K562 (cell line): Measurements from ENCODE around the gene DNAJB11. TPM values are rescaled to one million over a fixed set of nuclear protein-coding genes. Genes with fewer than 3 reads are reported as not detected.

Experiments used
- ATF3 ChIP-seq, 2 experiments: fragments of 450-650 bp in 1 of 2; sonication (generic) in 1 of 2; formaldehyde crosslinking in 1 of 2; IDR thresholded peaks in 1 of 2; conservative IDR thresholded peaks in 1 of 2; 2 replicates each; pipeline versions ENCODE4 v1.6.1 to v1.8.1; 2016 to 2023; ENCODE audit warnings: mild to moderate bottlenecking in 2 of 2, moderate library complexity in 2 of 2, inconsistent platforms in 1 of 2, missing genetic modification reagents in 1 of 2
- C11orf30 ChIP-seq: fragments of 450-650 bp; IDR thresholded peaks from 2 replicates; pipeline ENCODE4 v1.6.1; 2016; ENCODE audit warnings: low read depth, mild to moderate bottlenecking
- CTBP1 ChIP-seq: fragments of 450-650 bp; IDR thresholded peaks from 2 replicates; pipeline ENCODE4 v1.6.1; 2016; ENCODE audit warnings: borderline replicate concordance
- FOSL1 ChIP-seq: fragments of 200-800 bp; sonication (Bioruptor generic); conservative IDR thresholded peaks from 2 replicates; pipeline ENCODE4 v1.6.1; 2016; ENCODE audit warnings: missing genetic modification characterization, missing compliant biosample characterization
- FOXA3 ChIP-seq, 2 experiments: fragments of 450-650 bp in 1 of 2; sonication (generic) in 1 of 2; formaldehyde crosslinking; IDR thresholded peaks in 1 of 2; conservative IDR thresholded peaks in 1 of 2; 2 replicates each; pipeline versions ENCODE4 v1.4.0 to v1.8.0; 2020 to 2022; ENCODE audit warnings: mild to moderate bottlenecking in 2 of 2, missing genetic modification reagents in 1 of 2
- FOXK2 ChIP-seq, 2 experiments: fragments of 450-650 bp; IDR thresholded peaks in 1 of 2; conservative IDR thresholded peaks in 1 of 2; 2 replicates each; pipeline ENCODE4 v1.6.1; 2016; ENCODE audit warnings: low read depth in 2 of 2, mild to moderate bottlenecking in 1 of 2
- LEF1 ChIP-seq: fragments of 450-650 bp; IDR thresholded peaks from 2 replicates; pipeline ENCODE4 v1.6.1; 2016; ENCODE audit warnings: mild to moderate bottlenecking
- MAZ ChIP-seq, 2 experiments: fragments of 450-650 bp in 1 of 2; sonication (generic) in 1 of 2; formaldehyde crosslinking; IDR thresholded peaks in 1 of 2; conservative IDR thresholded peaks in 1 of 2; 2 replicates each; pipeline versions ENCODE4 v1.4.0 to v1.5.0; 2020; ENCODE audit warnings: mild to moderate bottlenecking in 1 of 2, missing genetic modification reagents in 1 of 2
- NFRKB ChIP-seq: fragments of 450-650 bp; IDR thresholded peaks from 2 replicates; pipeline ENCODE4 v1.6.1; 2016; ENCODE audit warnings: low read depth
- PKNOX1 ChIP-seq: fragments of 450-650 bp; IDR thresholded peaks from 2 replicates; pipeline ENCODE4 v1.6.1; 2016
- SMAD2 ChIP-seq: fragments of 150-350 bp; IDR thresholded peaks from 2 replicates; pipeline ENCODE4 v1.6.1; 2014; ENCODE audit warnings: low read depth, mild to moderate bottlenecking, low read length
- SMARCC2 ChIP-seq: fragments of 450-650 bp; IDR thresholded peaks from 2 replicates; pipeline ENCODE4 v1.6.1; 2017; ENCODE audit warnings: antibody characterized with exemption, moderate library complexity, mild to moderate bottlenecking, low read depth
- ZNF316 ChIP-seq: fragments of 450-650 bp; IDR thresholded peaks from 2 replicates; pipeline ENCODE4 v1.6.1; 2016
- polyA plus RNA-seq, 8 experiments: library from polyadenylated mRNA; depleted of rRNA in 4 of 8; stranded (reverse) in 5 of 8; unstranded in 3 of 8; fragments of >200 nt; fragmentation: Nextera tagmentation in 2 of 8; fragmentation: Illumina TruSeq in 1 of 8; extraction: Ambion mirVana in 2 of 8; extraction: Trizol in 1 of 8; gene quantifications; 2 replicates each; pipeline versions ENCODE4 v1.2.1 to v1.2.3, GENCODE V29; 2011 to 2014; ENCODE audit warnings: inconsistent platforms in 1 of 8, missing spikeins in 1 of 8
- total RNA-seq, 7 experiments: library from RNA; depleted of rRNA in 6 of 7; stranded (reverse); fragments of >200 nt in 6 of 7; fragmentation: Illumina TruSeq in 2 of 7; extraction: Trizol in 2 of 7; gene quantifications; 2 replicates each; pipeline versions ENCODE4 v1.2.1 to v1.2.3, GENCODE V29; 2011 to 2021; ENCODE audit warnings: low replicate concordance in 1 of 7

The DNAJB11 gene
- total and polyA plus RNA-seq, 9 of the 15 experiments (the other 6 are each of a cell fraction or from before 2014, with no cell fraction given): 14.8 to 74.7 (median 63.8) TPM

- TF ChIP-seq MAZ (CRISPR knock-in tag; conservative IDR thresholded peaks at IDR 0.05 in 1 of 2, IDR thresholded peaks at IDR 0.05 in 1 of 2) (0 out of 4 replicates have a peak, but pooled peaks of 1 of the 2 experiments have one; percentile 15), SMARCC2 (peak; percentile 71; the same call in 1 of the 2 replicates), ZNF316 (no peak), CTBP1 (peak; percentile 71), FOXA3 (CRISPR knock-in tag; conservative IDR thresholded peaks at IDR 0.05 in 1 of 2, IDR thresholded peaks at IDR 0.05 in 1 of 2) (peak; percentile 90 to 99; a peak in 3 of 4 replicates), ATF3 (IDR thresholded peaks at IDR 0.05) (peak; percentile 73; the same call in 1 of the 2 replicates), ATF3 (CRISPR knock-in tag; conservative IDR thresholded peaks at IDR 0.05) (no peak), PKNOX1 (peak; percentile 70), FOSL1 (tag) (peak; percentile 89), NFRKB (no peak), C11orf30 (peak; percentile 15; the same call in 1 of the 2 replicates), FOXK2 (conservative IDR thresholded peaks at IDR 0.05 in 1 of 2, IDR thresholded peaks at IDR 0.05 in 1 of 2; ENCODE audit: low read depth in 2 of 2) (0 out of 4 replicates have a peak, but pooled peaks have one; percentile 53 to 59), SMAD2 (no peak), LEF1 (peak; percentile 69; the same call in 1 of the 2 replicates)
- TF ChIP-seq, all 486 proteins: peak for 23
These were observed 35.3 kb downstream of the DNAJB11 start (continued) for GRCh38 chr3:186605561-186606545.
